GM12878 (cell line): ENCODE measurements around the gene ZNF653. TPM values are rescaled to one million over a fixed set of nuclear protein-coding genes. Genes with fewer than 3 reads are reported as not detected.
A peak's percentile ranks its signal among the peaks of the same experiment; 100 is the strongest.

Experiments used
- BRCA1 ChIP-seq: IDR thresholded peaks from 2 replicates; pipeline ENCODE4 v1.6.1; 2011; ENCODE audit warnings: low read depth, low read length, improper control_type of control experiment
- CBX3 ChIP-seq: fragments of 200-600 bp; sonication (generic); IDR thresholded peaks from 2 replicates; pipeline ENCODE4 v1.6.1; 2016; ENCODE audit warnings: low read depth, borderline replicate concordance
- CBX5 ChIP-seq: sonication (generic); IDR thresholded peaks from 2 replicates; pipeline ENCODE4 v1.6.1; 2016; ENCODE audit warnings: low read depth, moderate library complexity, mild to moderate bottlenecking, inconsistent platforms
- FOS ChIP-seq: IDR thresholded peaks from 3 replicates; pipeline ENCODE4 v1.6.1; 2011; ENCODE audit warnings: borderline replicate concordance; ENCODE audit not compliant: insufficient read length; ENCODE audit errors: extremely low read depth
- HDAC2 ChIP-seq: fragments of 200-600 bp; sonication (generic); IDR thresholded peaks from 2 replicates; pipeline ENCODE4 v1.6.1; 2017
- JUND ChIP-seq: IDR thresholded peaks from 2 replicates; pipeline ENCODE4 v1.6.1; 2012; ENCODE audit warnings: low read depth, mild to moderate bottlenecking, low read length, improper control_type of control experiment, moderate library complexity
- KLF5 ChIP-seq: fragments of 450-650 bp; IDR thresholded peaks from 2 replicates; pipeline ENCODE4 v1.6.1; 2014; ENCODE audit warnings: mild to moderate bottlenecking; ENCODE audit not compliant: partially characterized antibody
- NFXL1 ChIP-seq: fragments of 450-650 bp; IDR thresholded peaks from 2 replicates; pipeline ENCODE4 v1.6.1; 2017; ENCODE audit warnings: antibody characterized with exemption, mild to moderate bottlenecking, borderline replicate concordance
- POLR2AphosphoS2 ChIP-seq: IDR thresholded peaks from 2 replicates; pipeline ENCODE4 v1.6.1; 2011; ENCODE audit warnings: low read depth, mild to moderate bottlenecking, low read length, improper control_type of control experiment, moderate library complexity
- POLR2AphosphoS5 ChIP-seq: IDR thresholded peaks from 2 replicates; pipeline ENCODE4 v1.6.1; 2011; ENCODE audit warnings: mild to moderate bottlenecking, low read length, inconsistent platforms
- SP1 ChIP-seq: IDR thresholded peaks from one replicate; pipeline ENCODE4 v1.6.1; 2011; ENCODE audit warnings: low read depth, low read length
- SPI1 ChIP-seq: IDR thresholded peaks from 2 replicates; pipeline ENCODE4 v1.6.1; 2011; ENCODE audit warnings: low read depth, mild to moderate bottlenecking, low read length, moderate library complexity, borderline replicate concordance; ENCODE audit not compliant: insufficient read depth
- SREBF2 ChIP-seq: IDR thresholded peaks from 2 replicates; pipeline ENCODE4 v1.6.1; 2012; ENCODE audit warnings: mild to moderate bottlenecking, low read length
- SUPT20H ChIP-seq: IDR thresholded peaks from 2 replicates; pipeline ENCODE4 v1.6.1; 2011; ENCODE audit warnings: low read depth, mild to moderate bottlenecking, low read length, moderate library complexity, borderline replicate concordance; ENCODE audit not compliant: control insufficient read depth
- TBL1XR1 ChIP-seq: IDR thresholded peaks from 2 replicates; pipeline ENCODE4 v1.6.1; 2012; ENCODE audit warnings: low read depth, low read length, improper control_type of control experiment
- YBX1 ChIP-seq: fragments of 450-650 bp; IDR thresholded peaks from 2 replicates; pipeline ENCODE4 v1.6.1; 2016; ENCODE audit warnings: antibody characterized with exemption
- ZSCAN29 ChIP-seq: fragments of 450-650 bp; IDR thresholded peaks from 2 replicates; pipeline ENCODE4 v1.6.1; 2017; ENCODE audit warnings: mild to moderate bottlenecking, moderate library complexity
- polyA plus RNA-seq, 11 experiments: library from polyadenylated mRNA; depleted of rRNA in 4 of 11; unstranded in 6 of 11; stranded (reverse) in 5 of 11; fragments of >200 nt; fragmentation: Nextera tagmentation in 4 of 11; fragmentation: Illumina TruSeq in 1 of 11; extraction: Ambion mirVana in 4 of 11; extraction: Trizol in 1 of 11; gene quantifications; 1 replicate in 1 of 11; 2 replicates in 10 of 11; pipeline versions ENCODE4 v1.2.1 to v1.2.3, GENCODE V29; 2011 to 2016; ENCODE audit warnings: inconsistent platforms in 2 of 11, missing spikeins in 2 of 11, low read depth in 1 of 11
- total RNA-seq, 4 experiments: library from RNA; depleted of rRNA in 3 of 4; stranded (reverse); fragments of >200 nt in 3 of 4; fragmentation: Illumina TruSeq in 1 of 4; extraction: Trizol in 1 of 4; gene quantifications; 2 replicates each; pipeline versions ENCODE4 v1.2.1 to v1.2.3, GENCODE V29; 2013 to 2021
- TF ChIP-seq, protein P1 (sequence below): fragments of 450-650 bp; IDR thresholded peaks from 2 replicates; pipeline ENCODE4 v1.6.1; 2017; ENCODE audit warnings: mild to moderate bottlenecking, moderate library complexity
- TF ChIP-seq, protein P2 (sequence below): IDR thresholded peaks from 2 replicates; pipeline ENCODE4 v1.6.1; 2011; ENCODE audit warnings: low read depth, mild to moderate bottlenecking, low read length, moderate library complexity, borderline replicate concordance; ENCODE audit errors: extremely low read depth
- TF ChIP-seq, protein P3 (sequence below): fragments of 450-650 bp; IDR thresholded peaks from 2 replicates; pipeline ENCODE4 v1.6.1; 2016; ENCODE audit warnings: mild to moderate bottlenecking
- TF ChIP-seq, protein P4 (sequence below), 3 experiments: IDR thresholded peaks in 2 of 3; conservative IDR thresholded peaks in 1 of 3; 2 replicates each; pipeline ENCODE4 v1.5.1; 2011; ENCODE audit warnings: low read depth in 3 of 3, low read length in 3 of 3, mild to moderate bottlenecking in 3 of 3, control low read depth in 2 of 3, moderate library complexity in 2 of 3, inconsistent platforms in 1 of 3, mixed read lengths in 1 of 3; ENCODE audit not compliant: control insufficient read depth in 2 of 3, insufficient read depth in 1 of 3; ENCODE audit errors: extremely low read depth in 1 of 3

ZNF653 gene
- total and polyA plus RNA-seq, 10 of the 15 experiments (the other 5 are each of a cell fraction or from before 2014, with no cell fraction given), result 2.2 to 13.2 (median 6.7) TPM; not detected in 2

DNA sequence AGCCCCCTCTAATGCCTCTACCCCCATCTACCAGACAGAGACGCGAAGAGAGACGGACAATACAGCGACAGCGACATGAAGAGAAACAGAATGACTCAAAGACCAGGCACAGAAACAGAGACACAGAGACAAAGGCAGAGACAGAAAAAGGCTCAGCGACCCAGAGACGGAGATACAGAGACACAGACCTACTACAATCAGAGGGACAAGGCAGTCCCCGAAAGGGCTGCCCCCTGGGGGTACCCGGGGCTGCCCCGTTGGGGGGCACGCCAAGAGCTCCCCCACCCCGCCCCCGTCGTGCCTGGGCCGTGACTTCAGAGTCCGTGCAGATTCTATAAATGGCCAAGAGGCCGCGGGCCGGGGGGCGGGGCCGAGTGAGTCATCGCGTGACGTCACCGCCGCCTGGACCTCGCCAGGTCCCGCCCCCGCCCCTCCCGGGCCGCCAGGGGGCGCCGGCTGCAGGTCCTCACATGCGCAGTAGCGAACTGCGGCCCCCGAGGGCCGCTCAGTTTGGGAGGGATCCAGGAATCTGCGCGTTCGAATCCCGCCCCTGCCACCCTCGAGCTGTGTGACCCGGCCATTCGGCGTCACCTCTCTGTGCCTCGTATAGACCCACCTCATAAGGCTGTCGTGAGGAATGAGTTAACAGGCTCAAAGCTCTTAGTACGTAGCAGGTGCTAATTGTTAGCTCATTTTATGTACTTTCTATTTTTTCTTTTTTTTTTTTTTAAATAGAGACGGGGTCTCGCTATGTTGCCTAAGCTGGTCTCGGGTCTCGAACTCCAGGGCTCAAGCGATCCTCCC, 30.4 kb upstream of the ZNF653 start (continued):
- TF ChIP-seq, protein P1, sequence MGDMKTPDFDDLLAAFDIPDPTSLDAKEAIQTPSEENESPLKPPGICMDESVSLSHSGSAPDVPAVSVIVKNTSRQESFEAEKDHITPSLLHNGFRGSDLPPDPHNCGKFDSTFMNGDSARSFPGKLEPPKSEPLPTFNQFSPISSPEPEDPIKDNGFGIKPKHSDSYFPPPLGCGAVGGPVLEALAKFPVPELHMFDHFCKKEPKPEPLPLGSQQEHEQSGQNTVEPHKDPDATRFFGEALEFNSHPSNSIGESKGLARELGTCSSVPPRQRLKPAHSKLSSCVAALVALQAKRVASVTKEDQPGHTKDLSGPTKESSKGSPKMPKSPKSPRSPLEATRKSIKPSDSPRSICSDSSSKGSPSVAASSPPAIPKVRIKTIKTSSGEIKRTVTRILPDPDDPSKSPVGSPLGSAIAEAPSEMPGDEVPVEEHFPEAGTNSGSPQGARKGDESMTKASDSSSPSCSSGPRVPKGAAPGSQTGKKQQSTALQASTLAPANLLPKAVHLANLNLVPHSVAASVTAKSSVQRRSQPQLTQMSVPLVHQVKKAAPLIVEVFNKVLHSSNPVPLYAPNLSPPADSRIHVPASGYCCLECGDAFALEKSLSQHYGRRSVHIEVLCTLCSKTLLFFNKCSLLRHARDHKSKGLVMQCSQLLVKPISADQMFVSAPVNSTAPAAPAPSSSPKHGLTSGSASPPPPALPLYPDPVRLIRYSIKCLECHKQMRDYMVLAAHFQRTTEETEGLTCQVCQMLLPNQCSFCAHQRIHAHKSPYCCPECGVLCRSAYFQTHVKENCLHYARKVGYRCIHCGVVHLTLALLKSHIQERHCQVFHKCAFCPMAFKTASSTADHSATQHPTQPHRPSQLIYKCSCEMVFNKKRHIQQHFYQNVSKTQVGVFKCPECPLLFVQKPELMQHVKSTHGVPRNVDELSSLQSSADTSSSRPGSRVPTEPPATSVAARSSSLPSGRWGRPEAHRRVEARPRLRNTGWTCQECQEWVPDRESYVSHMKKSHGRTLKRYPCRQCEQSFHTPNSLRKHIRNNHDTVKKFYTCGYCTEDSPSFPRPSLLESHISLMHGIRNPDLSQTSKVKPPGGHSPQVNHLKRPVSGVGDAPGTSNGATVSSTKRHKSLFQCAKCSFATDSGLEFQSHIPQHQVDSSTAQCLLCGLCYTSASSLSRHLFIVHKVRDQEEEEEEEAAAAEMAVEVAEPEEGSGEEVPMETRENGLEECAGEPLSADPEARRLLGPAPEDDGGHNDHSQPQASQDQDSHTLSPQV, result no peak
- TF ChIP-seq SUPT20H (no peak), BRCA1 (peak; percentile 35; the same call in 1 of the 2 replicates), POLR2AphosphoS5 (no peak), SREBF2 (no peak), HDAC2 (no peak), KLF5 (no peak), FOS (no peak), CBX3 (no peak), CBX5 (no peak), SP1 (peak; percentile 64), SPI1 (no peak), ZSCAN29 (no peak), TBL1XR1 (no peak), JUND (peak; percentile 90), YBX1 (no peak), POLR2AphosphoS2 (no peak), NFXL1 (no peak)
- TF ChIP-seq, protein P2, sequence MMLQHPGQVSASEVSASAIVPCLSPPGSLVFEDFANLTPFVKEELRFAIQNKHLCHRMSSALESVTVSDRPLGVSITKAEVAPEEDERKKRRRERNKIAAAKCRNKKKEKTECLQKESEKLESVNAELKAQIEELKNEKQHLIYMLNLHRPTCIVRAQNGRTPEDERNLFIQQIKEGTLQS, result no peak
- TF ChIP-seq, protein P3, sequence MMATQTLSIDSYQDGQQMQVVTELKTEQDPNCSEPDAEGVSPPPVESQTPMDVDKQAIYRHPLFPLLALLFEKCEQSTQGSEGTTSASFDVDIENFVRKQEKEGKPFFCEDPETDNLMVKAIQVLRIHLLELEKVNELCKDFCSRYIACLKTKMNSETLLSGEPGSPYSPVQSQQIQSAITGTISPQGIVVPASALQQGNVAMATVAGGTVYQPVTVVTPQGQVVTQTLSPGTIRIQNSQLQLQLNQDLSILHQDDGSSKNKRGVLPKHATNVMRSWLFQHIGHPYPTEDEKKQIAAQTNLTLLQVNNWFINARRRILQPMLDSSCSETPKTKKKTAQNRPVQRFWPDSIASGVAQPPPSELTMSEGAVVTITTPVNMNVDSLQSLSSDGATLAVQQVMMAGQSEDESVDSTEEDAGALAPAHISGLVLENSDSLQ, result 0 out of 2 replicates have a peak, but pooled peaks have one; percentile 5
- TF ChIP-seq, protein P4, sequence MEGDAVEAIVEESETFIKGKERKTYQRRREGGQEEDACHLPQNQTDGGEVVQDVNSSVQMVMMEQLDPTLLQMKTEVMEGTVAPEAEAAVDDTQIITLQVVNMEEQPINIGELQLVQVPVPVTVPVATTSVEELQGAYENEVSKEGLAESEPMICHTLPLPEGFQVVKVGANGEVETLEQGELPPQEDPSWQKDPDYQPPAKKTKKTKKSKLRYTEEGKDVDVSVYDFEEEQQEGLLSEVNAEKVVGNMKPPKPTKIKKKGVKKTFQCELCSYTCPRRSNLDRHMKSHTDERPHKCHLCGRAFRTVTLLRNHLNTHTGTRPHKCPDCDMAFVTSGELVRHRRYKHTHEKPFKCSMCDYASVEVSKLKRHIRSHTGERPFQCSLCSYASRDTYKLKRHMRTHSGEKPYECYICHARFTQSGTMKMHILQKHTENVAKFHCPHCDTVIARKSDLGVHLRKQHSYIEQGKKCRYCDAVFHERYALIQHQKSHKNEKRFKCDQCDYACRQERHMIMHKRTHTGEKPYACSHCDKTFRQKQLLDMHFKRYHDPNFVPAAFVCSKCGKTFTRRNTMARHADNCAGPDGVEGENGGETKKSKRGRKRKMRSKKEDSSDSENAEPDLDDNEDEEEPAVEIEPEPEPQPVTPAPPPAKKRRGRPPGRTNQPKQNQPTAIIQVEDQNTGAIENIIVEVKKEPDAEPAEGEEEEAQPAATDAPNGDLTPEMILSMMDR (IDR thresholded peaks at IDR 0.05 in 2 of 3, conservative IDR thresholded peaks at IDR 0.05 in 1 of 3; ENCODE audit: control insufficient read depth in 2 of 3, extremely low read depth in 1 of 3, insufficient read depth in 1 of 3, low read depth in 3 of 3, low read length in 3 of 3), result peak; percentile 88 to 92 (median 90)
